DMS53 treated with DMSO at 0.1 percent for 48 hours (cell line): ENCODE data around the gene POLR3E.
A peak's percentile ranks its signal among the peaks of the same experiment; 100 is the strongest.

Experiments used
- DNase-seq: peaks from one replicate; lab custom pipeline; 2025; ENCODE audit not compliant: unreplicated experiment; lab: John Stamatoyannopoulos, UW

Gene POLR3E

DNA sequence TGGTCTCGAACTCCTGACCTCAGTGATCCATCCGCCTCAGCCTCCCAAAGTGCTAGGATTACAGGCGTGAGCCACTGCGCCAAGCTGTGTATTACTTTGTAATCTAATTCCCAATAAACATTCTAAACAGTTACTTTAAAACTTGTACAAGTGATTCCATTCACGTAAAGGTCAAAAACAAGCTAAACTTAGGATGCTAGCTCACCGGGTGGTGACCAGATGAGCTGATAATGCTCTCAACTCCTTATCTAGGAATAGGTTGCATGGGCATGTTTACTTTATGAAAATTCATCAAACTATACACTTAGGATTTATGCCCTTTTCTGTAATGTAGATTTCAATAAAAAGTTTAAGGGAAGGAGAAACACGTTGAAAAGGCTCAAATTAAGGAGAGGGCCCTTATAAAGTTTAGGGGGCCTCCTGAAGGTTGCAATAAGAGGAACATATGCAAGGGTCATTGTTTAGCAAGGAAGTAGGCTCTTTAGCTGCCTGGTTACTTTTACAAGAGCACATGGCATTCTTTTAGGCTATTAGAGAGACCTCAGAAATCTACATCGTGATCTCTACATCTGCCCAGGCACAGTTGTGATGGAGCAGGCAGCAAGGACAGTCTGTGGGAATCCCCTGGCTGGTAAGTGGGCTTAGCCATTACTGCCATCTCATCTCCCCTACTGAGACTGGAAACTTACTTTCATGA lies 63.9 kb downstream of the POLR3E start:
- no peak for DNase-seq

DNA sequence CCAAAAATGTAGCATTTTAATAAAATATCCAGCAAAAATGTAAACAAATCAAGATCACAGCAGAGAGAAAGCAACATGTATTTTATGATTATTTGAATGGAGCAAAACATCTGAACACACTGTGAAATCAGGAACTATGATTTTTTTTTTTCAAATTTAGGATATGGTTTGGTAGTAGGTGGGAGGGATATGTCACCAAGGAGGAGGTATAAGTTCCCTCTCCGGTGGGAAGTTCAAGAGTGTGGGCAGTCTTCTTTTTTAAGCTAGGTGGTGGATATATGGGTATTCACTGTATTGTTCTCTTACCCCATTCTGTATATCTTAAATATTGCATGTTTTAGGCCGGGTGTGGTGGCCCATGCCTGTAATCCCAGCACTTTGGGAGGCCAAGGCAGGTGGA lies 67.0 kb downstream of the POLR3E start:
- no peak for DNase-seq

GRCh38 chr16:22366371-22366770 lies 69.2 kb downstream of the POLR3E start:
- no peak for DNase-seq

DNA sequence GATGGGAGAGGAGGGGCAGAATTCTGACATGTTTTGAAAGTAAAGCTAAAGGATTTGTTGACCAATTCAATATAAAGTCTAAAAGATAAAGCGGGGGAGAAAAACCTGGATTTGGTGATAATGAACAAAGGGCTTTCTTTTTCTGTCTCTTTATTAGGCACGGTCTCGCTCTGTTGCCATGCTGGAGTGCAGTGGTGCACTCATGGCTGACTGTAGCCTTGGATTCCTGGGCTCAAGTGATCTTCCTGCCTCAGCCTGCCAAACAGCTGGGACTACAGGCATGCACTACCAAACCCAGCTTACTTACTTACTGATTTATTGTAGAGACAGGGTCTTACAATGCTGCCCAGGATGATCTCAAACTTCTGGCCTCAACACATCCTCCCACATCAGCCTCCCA lies 69.7 kb downstream of the POLR3E start:
- no peak for DNase-seq

- DNase-seq: peak; percentile 40
Observed at GRCh38 chr16:22368200-22368826, 71.1 kb downstream of the POLR3E start.

DNA sequence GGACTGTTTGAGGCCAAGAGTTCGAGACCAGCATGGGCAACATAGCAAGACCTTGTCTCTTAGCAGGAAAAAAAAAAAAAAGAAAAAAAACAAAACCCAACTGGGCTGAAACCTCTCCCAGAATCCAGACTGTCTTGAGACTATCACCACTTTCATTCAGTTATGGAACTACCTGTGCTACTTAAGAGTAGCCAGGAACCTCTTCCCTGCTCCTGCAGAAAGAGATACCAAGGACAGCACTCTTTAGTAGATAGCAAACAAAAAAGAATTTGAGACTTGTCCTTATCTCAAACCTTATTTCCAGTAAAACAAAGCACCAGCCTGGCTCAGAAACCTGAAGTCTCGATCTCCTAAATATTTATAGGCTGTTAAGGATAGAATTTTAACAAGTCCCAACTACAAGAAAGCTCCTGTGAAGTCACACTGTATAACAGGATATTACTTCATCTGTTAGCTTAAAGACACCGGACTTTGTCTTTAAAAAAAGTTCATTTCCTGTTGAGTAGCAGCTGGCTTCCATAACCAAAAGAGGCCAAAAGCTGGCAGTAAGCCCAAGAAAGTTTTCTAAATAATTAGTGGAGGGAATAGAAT lies 72.1 kb downstream of the POLR3E start:
- peak; percentile 44 for DNase-seq

DNA sequence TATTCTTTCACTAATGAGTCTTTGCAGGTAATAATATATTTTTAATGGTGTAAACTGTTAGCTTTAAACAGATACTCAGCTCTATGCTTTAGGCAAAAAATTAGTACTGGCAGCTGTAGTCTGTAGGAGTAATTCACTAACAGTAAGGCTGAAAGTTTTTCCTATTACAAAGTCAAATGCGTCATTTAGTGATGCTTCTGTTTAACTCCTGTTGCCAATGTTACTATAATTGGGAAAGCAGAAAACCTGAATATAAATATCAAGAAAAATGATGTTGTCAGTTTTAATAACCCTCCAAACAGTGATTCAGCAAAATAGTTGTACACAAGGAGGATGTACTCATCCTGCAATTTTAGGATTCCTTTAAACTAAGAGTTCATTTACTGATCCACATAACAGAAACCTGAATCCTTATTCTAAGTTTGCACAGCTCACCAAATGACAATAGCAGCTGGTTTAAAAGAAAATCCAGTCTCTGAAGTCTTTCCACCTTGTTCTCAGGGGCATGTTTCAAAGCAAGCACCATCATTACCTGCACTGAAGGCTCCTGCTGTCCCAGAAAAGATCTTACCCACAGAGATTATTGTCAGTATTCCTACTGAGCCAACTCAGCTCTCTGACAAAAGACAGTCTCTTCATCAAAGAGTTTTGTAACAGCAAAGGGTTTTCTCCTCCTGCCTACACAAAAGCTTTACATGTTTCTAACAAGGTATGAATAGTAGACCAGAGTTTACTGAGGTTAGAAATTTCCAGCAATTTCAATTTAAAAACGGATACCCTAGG lies 73.0 kb downstream of the POLR3E start:
- no peak for DNase-seq

- DNase-seq: no peak
Observed at GRCh38 chr16:22372882-22373661, 75.9 kb downstream of the POLR3E start.

DNA sequence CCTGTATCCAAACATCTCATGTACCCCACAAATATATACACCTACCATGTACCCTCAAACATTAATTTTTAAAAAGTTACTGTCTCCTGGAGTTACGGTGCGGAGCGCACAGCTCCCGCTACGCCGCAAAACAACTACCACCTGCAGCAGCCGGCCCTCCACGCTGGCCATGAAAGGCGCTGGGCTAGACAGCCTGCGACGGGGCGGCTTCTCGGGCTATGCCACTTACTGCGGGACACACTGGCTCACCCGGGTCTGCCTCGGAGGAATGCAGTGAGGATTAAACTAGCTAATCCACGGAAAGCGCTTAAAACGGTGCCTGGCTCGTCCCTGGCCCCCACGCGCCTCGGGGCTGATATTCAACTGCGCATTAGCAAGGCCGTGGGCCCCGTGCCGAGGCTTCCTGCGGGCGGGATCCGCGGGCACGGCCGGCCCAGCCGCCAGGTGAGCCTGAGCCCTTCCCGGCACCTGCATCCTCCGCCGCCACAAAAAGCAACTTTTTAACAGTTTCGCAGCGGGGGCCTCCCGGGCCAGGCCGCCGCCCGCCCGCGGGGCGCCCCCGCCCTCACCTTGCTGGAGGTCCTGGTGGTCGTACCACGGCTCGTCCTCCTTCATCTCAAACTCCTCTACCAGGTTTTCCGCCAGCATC lies 76.6 kb downstream of the POLR3E start:
- no peak for DNase-seq

- DNase-seq: peak; percentile 80
Observed at GRCh38 chr16:22374311-22375116, 77.3 kb downstream of the POLR3E start, which contains the start of gene CDR2. Gene CDR2, minus strand, starts transcription at chr16:22374619. Its CDS starts 310 bp downstream, at chr16:22374309.

- no peak for DNase-seq
Observed at GRCh38 chr16:22375117-22375962, 78.1 kb downstream of the POLR3E start.

DNA sequence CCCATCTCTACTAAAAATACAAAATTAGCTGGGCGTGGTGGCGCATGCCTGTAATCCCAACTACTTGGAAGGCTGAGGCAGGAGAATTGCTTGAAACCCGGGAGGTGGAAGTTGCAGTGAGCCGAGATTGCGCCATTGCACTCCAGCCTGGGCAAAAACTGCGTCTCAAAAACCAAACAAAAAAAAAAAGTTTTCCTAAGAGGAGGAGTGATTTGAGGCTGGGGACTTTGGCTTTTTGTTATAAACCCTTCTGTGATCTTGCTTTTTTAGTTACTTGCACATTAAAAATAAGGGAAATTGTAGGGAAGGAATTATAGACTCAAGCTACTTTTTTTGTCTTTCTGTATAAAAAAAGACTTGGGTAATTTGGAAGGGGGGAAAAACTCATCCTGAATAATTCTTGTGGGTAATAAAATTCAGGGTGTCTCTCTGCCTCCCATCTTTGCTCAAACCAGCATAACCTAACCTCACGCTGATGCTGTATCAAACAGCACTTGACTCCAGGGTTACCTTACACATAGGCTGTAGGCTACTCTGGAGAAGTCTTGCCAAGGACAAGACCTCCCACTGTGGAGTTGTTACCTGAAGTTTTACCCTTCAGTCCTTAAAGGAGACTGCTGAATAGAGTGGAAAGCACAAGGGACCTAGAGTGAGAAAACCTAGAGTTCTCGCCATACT lies 78.9 kb downstream of the POLR3E start:
- no peak for DNase-seq

DNA sequence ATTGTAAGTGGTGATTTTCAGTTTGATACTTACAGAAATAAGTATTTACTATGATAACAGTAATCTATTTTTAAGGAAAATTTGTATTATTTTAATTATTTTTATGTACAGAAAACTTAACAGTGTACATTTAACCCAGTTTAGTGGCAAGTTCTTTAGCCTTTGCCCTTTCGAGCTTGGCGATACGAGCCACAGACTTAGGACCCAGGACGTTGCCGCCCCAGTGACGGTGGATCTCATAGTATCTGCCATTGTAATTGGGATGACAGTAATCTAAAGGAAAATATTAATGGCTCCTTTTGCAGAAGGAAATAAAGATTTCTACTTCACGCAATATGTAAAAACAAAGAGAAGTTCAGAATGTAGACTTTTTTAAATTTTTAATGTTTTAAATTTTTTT lies 82.4 kb downstream of the POLR3E start:
- DNase-seq: no peak

GRCh38 chr16:22380529-22380928 lies 83.3 kb downstream of the POLR3E start:
- DNase-seq: no peak

DNA sequence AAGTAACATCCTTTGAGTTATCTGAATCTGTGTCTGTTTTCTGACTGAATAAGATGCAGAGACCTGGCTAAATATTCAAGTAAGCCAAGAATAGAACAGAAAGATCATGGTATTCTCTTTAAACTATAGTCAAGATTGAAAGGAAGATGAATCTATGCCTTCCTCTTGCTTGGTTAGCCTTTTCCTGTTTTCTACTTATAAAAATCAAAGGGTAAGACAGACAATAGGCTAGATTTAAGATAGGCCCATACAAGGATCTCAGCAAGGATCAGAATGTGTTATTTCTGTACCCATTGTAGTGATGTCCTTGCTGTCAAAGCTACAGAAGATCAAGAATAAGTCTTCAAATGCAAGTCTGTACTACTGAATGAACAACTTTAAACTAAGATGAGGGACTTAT lies 84.2 kb downstream of the POLR3E start:
- DNase-seq: no peak

DNA sequence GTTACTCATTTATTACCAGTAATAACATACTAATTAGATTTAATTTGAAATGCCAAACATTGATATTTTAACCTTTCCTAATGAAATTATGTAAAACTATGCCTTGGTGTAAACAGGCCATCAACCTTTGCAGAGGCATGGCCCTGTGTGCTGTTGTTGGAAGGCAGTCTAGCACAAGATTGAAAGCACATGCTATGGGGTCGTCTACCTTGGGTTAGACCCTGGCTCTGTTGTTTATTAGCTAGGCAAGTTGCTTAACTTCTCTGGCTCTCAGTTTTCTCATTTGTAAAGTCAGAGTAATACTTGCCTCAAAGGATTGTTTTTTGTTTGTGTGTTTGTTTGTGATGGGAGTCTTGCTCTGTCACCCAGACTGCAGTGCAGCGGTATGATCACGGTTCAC lies 86.6 kb downstream of the POLR3E start:
- DNase-seq: no peak
